GM23248 (cell line): Measurements from ENCODE around the gene GSPT1. TPM values are rescaled to one million over a fixed set of nuclear protein-coding genes. Genes with fewer than 3 reads are reported as not detected.
A peak's percentile ranks its signal among the peaks of the same experiment; 100 is the strongest.

ENCODE experiments used
- DNase-seq: peaks from one replicate; pipeline ENCODE4 v3.0.0-alpha.2; 2015
- H2AFZ ChIP-seq: fragments of 200-600 bp; sonication (generic); 2 replicates; pipeline ENCODE4 v1.6.1; 2016; ENCODE audit warnings: antibody characterized with exemption
- H3F3A ChIP-seq: fragments of 200-600 bp; sonication (generic); 2 replicates; pipeline ENCODE4 v1.6.1; 2016; ENCODE audit warnings: mild to moderate bottlenecking, antibody characterized with exemption, mixed run types; ENCODE audit not compliant: insufficient read depth
- H3K27ac ChIP-seq: fragments of 200-600 bp; sonication (generic); 2 replicates; pipeline ENCODE4 v1.5.1; 2016; ENCODE audit warnings: mild to moderate bottlenecking
- H3K27me3 ChIP-seq: fragments of 200-600 bp; sonication (generic); replicated peaks from 2 replicates; pipeline ENCODE4 v1.6.1; 2016; ENCODE audit warnings: mild to moderate bottlenecking; ENCODE audit not compliant: insufficient read depth
- H3K36me3 ChIP-seq: fragments of 200-600 bp; sonication (generic); 2 replicates; pipeline ENCODE4 v1.6.1; 2016; ENCODE audit warnings: low read depth, mild to moderate bottlenecking
- H3K4me1 ChIP-seq: fragments of 200-600 bp; sonication (generic); 2 replicates; pipeline ENCODE4 v1.6.1; 2016; ENCODE audit warnings: mild to moderate bottlenecking; ENCODE audit not compliant: insufficient read depth
- H3K4me2 ChIP-seq: fragments of 200-600 bp; sonication (generic); one replicate; pipeline ENCODE4 v1.6.1; 2016; ENCODE audit warnings: mild to moderate bottlenecking; ENCODE audit not compliant: unreplicated experiment
- H3K4me3 ChIP-seq: fragments of 200-600 bp; sonication (generic); 2 replicates; pipeline ENCODE4 v1.5.1; 2016; ENCODE audit warnings: mild to moderate bottlenecking
- H3K79me2 ChIP-seq: fragments of 200-600 bp; sonication (generic); 2 replicates; pipeline ENCODE4 v1.6.1; 2016; ENCODE audit warnings: mild to moderate bottlenecking; ENCODE audit not compliant: insufficient read depth
- H3K9ac ChIP-seq: fragments of 200-600 bp; sonication (generic); 2 replicates; pipeline ENCODE4 v1.6.1; 2016; ENCODE audit warnings: mild to moderate bottlenecking
- H3K9me2 ChIP-seq: fragments of 200-600 bp; sonication (generic); 2 replicates; pipeline ENCODE4 v1.6.1; 2016; ENCODE audit warnings: mixed run types, mild to moderate bottlenecking, moderate library complexity; ENCODE audit not compliant: insufficient read depth
- H3K9me3 ChIP-seq: fragments of 200-600 bp; sonication (generic); one replicate; pipeline ENCODE4 v1.6.1; 2017; ENCODE audit warnings: low read depth
- H4K20me1 ChIP-seq: fragments of 200-600 bp; sonication (generic); 2 replicates; pipeline ENCODE4 v1.6.0; 2016; ENCODE audit not compliant: insufficient read depth
- EZH2 ChIP-seq: fragments of 200-600 bp; sonication (generic); IDR thresholded peaks from 2 replicates; pipeline ENCODE4 v1.6.1; 2018; ENCODE audit warnings: antibody characterized with exemption, mild to moderate bottlenecking; ENCODE audit not compliant: insufficient read depth, poor library complexity, severe bottlenecking
- EZH2phosphoT487 ChIP-seq: fragments of 200-600 bp; sonication (generic); IDR thresholded peaks from 2 replicates; pipeline ENCODE4 v1.6.1; 2018; ENCODE audit warnings: antibody characterized with exemption, moderate library complexity, mild to moderate bottlenecking, low read depth; ENCODE audit not compliant: insufficient read depth
- WGBS, 2 experiments: methylation state at CpG; one replicate each; pipeline ENCODE4 v1.1.6; 2015 to 2017; ENCODE audit warnings: low lambda C conversion rate in 2 of 2, low coverage in 1 of 2; ENCODE audit errors: missing lambda C conversion rate in 2 of 2; 5-methylcytosine and 5-hydroxymethylcytosine counted together
- in situ Hi-C: fragments of 300-500 bp; cut with MboI; formaldehyde crosslinking; loops from 2 replicates; pipeline ENCODE4 v1.15.0; 2020
- polyA plus RNA-seq: library from polyadenylated mRNA; unstranded; fragments of >200 nt; fragmentation: Nextera tagmentation; extraction: Ambion mirVana; gene quantifications from 2 replicates; pipeline ENCODE4 v1.2.1, GENCODE V29; 2016
- total RNA-seq: library from RNA; depleted of rRNA; stranded (reverse); fragments of >200 nt; shearing (Covaris generic); gene quantifications from 2 replicates; pipeline ENCODE4 v1.2.3, GENCODE V29; 2014

Gene GSPT1
- total and polyA plus RNA-seq, 2 experiments from 2014 or later: 78.7 to 112 TPM

DNA sequence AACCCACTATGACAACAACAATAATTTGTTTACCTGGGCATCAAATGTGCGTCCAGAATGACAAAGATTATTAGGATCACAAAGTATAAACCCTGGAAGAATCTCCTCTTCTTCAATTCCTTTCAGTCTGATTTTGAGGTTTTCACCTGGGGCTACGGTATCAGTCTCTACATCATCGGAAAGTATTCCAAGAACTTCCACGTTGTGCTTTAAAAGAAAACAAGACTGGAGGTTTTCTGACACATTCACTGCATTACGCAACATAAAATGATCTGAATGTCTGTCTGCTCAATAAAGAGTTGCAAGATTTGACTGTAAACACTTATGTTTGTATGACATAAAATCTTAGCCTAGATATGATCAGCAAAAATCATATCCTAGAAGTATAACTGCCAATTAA lies 38.4 kb downstream of the GSPT1 start:
- H3K9me3 ChIP-seq: no peaks in the 10 kb centered on the region
- 83 to 87% methylated on average over 5 of the region's 5 CpGs for WGBS, 2 experiments
- H2AFZ ChIP-seq: no peak overlapping the region
- no peaks in the 10 kb centered on the region for H3K27me3 ChIP-seq
- no peak overlapping the region for H3K4me3 ChIP-seq
- peaks cover 71% of the 10 kb centered on the region for H3K36me3 ChIP-seq
- H3K27ac ChIP-seq: no peak overlapping the region
- TF ChIP-seq EZH2: no peak
- TF ChIP-seq EZH2phosphoT487: no peak
- peaks cover 3% of the 10 kb centered on the region for H3K4me1 ChIP-seq
- peaks cover 34% of the 10 kb centered on the region for H3F3A ChIP-seq
- in situ Hi-C loops: no loop called here
- H3K4me2 ChIP-seq: no peak overlapping the region
- peak; percentile 49 for DNase-seq
- no peak overlapping the region for H3K9ac ChIP-seq
- peaks cover 87% of the 10 kb centered on the region for H3K79me2 ChIP-seq
- no peaks in the 10 kb centered on the region for H3K9me2 ChIP-seq
- no peaks in the 10 kb centered on the region for H4K20me1 ChIP-seq

DNA sequence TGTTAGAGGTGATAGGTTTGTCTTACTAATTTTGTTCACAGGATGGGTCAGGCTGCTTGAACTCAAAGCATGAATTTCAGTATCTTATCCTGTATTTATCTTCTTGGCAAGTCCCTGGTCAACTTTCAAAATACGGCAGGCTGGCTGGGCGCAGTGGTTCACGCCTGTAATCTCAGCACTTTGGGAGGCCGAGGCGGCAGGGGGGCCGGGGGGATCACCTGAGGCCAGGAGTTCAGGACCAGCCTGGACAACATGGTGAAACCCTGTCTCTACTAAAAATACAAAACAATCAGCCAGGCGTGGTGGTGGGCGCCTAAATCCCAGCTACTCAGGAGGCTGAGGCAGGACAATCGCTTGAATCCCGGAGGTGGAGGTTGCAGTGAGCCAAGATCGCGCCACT lies 39.5 kb downstream of the GSPT1 start:
- H3K36me3 ChIP-seq: peaks cover 70% of the 10 kb centered on the region
- DNase-seq: no peak
- H2AFZ ChIP-seq: no peak overlapping the region
- H3K9ac ChIP-seq: no peak overlapping the region
- H3F3A ChIP-seq: peaks cover 42% of the 10 kb centered on the region
- H3K27ac ChIP-seq: no peak overlapping the region
- no peak for TF ChIP-seq EZH2phosphoT487
- no peak for TF ChIP-seq EZH2
- H3K9me3 ChIP-seq: no peaks in the 10 kb centered on the region
- H3K27me3 ChIP-seq: no peaks in the 10 kb centered on the region
- peaks cover 87% of the 10 kb centered on the region for H3K79me2 ChIP-seq
- no peak overlapping the region for H3K4me3 ChIP-seq
- H4K20me1 ChIP-seq: no peaks in the 10 kb centered on the region
- peaks cover 3% of the 10 kb centered on the region for H3K4me1 ChIP-seq
- no peaks in the 10 kb centered on the region for H3K9me2 ChIP-seq
- 86 to 89% methylated on average over 8 to 12 of the region's 12 CpGs for WGBS, 2 experiments
- H3K4me2 ChIP-seq: no peak overlapping the region
- in situ Hi-C loops: no loop called here

DNA sequence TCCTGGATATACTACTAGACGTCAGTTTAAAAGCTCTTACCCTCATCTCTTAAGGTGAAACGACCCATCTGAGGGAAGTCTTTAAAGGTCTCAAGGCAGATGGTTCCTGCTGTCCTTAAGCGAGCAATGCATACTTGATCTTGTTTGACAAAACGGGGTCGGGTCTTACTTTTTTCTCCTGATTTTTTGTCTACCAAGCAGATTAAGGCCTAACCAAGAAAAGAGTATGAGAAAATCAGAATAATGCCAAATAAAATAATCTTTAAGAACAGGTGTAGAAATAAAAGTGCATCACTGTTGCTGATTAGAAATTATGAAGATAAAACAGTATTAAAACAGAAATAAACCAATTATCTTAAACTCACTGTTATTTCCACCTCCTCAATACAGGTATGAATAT lies 40.0 kb downstream of the GSPT1 start:
- Histone ChIP-seq H3K9me2 (no peaks in the 10 kb centered on the region), H3K4me3 (no peak overlapping the region), H4K20me1 (no peaks in the 10 kb centered on the region), H3K36me3 (peaks cover 64% of the 10 kb centered on the region), H3F3A (peaks cover 44% of the 10 kb centered on the region), H3K4me1 (peaks cover 3% of the 10 kb centered on the region), H3K27me3 (no peaks in the 10 kb centered on the region), H3K27ac (no peak overlapping the region), H3K79me2 (peaks cover 88% of the 10 kb centered on the region), H2AFZ (no peak overlapping the region), H3K9ac (no peak overlapping the region), H3K4me2 (no peak overlapping the region), H3K9me3 (no peaks in the 10 kb centered on the region)
- in situ Hi-C loops: no loop called here
- WGBS, 2 experiments: 87 to 88% methylated on average over 5 of the region's 5 CpGs
- DNase-seq: no peak
- TF ChIP-seq EZH2 (no peak), EZH2phosphoT487 (no peak)

DNA sequence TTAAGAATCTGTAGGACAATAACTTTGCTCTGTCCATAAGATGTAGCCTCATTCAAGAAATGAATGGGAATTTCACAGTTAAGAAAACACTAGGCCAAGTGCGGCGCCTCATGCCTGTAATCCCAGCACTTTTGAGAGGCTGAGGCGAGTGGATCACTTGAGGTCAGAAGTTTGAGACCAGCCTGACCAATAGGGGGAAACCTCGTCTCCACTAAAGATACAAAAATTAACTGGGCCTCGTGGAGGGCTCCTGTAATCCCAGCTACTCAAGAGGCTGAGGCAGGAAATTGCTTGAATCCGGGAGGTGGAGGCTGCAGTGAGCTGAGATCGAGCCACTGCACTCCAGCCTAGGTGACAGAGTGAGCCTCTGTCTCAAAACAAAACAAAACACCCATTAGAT lies 44.6 kb downstream of the GSPT1 start:
- H3K4me3 ChIP-seq: no peak overlapping the region
- H3K4me2 ChIP-seq: no peak overlapping the region
- DNase-seq: peak; percentile 51
- no peaks in the 10 kb centered on the region for H4K20me1 ChIP-seq
- peaks cover 89% of the 10 kb centered on the region for H3K79me2 ChIP-seq
- no peak overlapping the region for H2AFZ ChIP-seq
- H3K9me3 ChIP-seq: no peaks in the 10 kb centered on the region
- H3K36me3 ChIP-seq: peaks cover 54% of the 10 kb centered on the region
- no peaks in the 10 kb centered on the region for H3K27me3 ChIP-seq
- no peaks in the 10 kb centered on the region for H3K9me2 ChIP-seq
- in situ Hi-C loops: no loop called here
- H3K9ac ChIP-seq: peak overlapping the region; percentile 8; the same call in 1 of the 2 replicates
- H3F3A ChIP-seq: peaks cover 67% of the 10 kb centered on the region
- H3K27ac ChIP-seq: peak overlapping the region; percentile 11
- no peak for TF ChIP-seq EZH2phosphoT487
- no peak for TF ChIP-seq EZH2
- WGBS, 2 experiments: 43 to 44% methylated on average over 7 of the region's 7 CpGs
- H3K4me1 ChIP-seq: peaks cover 6% of the 10 kb centered on the region

DNA sequence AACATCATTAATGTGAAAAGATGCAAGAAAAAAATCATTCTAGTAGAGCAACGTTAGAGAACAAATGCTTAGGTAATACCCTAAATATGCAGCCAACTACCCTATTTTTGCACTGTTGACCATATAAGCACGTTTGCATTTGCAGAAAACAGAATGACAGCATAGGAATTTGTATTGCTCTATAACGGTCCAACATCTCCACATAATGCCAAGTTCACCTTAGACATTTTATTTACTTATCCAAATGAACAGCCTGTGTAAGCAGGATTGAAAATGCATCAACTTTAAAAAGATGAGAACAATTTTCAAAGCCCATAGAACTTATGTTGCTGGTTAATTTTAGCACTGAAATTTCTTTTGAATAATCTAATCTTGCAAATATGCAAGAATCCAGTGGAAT lies 45.4 kb downstream of the GSPT1 start:
- Histone ChIP-seq H3K4me1 (peaks cover 6% of the 10 kb centered on the region), H3K9ac (no peak overlapping the region), H3K9me2 (no peaks in the 10 kb centered on the region), H3K27ac (no peak overlapping the region), H3K9me3 (no peaks in the 10 kb centered on the region), H3K4me2 (no peak overlapping the region), H3K27me3 (no peaks in the 10 kb centered on the region), H3K79me2 (peaks cover 89% of the 10 kb centered on the region), H2AFZ (no peak overlapping the region), H3F3A (peaks cover 66% of the 10 kb centered on the region), H4K20me1 (no peaks in the 10 kb centered on the region), H3K4me3 (no peak overlapping the region), H3K36me3 (peaks cover 46% of the 10 kb centered on the region)
- WGBS, 2 experiments: 73 to 77% methylated on average over 3 of the region's 3 CpGs
- TF ChIP-seq EZH2: no peak
- no peak for TF ChIP-seq EZH2phosphoT487
- in situ Hi-C loops: no loop called here
- no peak for DNase-seq
